GM12891 (cell line): Measurements from ENCODE around the gene ZNF121.
A peak's percentile ranks its signal among the peaks of the same experiment; 100 is the strongest.

Source experiments
- POLR2A ChIP-seq: IDR thresholded peaks from 2 replicates; pipeline ENCODE4 v1.6.1; 2011; ENCODE audit warnings: low read depth, low read length, control low read depth
- POLR2AphosphoS5 ChIP-seq: IDR thresholded peaks from 2 replicates; pipeline ENCODE4 v1.6.1; 2011; ENCODE audit warnings: low read depth, low read length, control low read depth
- SPI1 ChIP-seq: IDR thresholded peaks from 2 replicates; pipeline ENCODE4 v1.6.1; 2011; ENCODE audit warnings: low read depth, low read length, control low read depth
- TAF1 ChIP-seq: IDR thresholded peaks from 2 replicates; pipeline ENCODE4 v1.6.1; 2011; ENCODE audit warnings: low read depth, low read length, control low read depth

DNA sequence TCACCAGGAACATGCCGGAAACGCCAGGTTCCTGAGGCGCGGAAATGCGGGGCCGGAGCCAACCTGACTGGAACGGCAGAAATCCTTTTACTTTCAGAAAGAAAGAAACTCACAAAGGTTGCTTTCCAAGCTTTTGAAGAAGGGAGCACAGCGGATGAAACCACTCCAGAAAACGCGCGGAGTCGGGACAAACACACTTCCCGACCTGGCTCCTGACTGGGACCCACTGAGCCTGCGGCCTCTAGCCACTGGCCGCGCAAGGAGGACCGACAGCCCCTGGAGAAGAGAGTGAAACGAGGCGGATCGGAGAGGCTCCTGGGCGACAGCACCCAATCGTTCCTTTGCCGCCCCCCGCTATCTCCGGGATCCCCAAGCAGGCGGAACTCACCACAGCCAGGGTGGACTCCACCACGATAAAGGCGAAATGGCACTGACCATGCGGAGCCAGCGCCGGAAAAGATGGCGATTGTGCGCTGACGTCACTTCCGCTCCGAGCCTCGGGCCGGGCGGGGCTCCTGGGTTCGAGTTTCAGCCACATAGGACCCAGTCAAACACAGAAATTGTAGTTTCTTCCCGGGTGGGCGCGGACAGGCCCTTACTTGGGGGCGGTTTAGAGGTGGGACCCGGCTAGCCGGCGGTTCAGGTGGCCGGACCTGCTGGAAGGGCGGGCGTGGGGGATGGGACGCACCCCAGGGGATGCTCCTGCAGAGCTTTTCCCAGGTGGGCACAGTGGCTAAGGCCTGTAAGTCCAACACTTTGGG, at the start of gene ZNF121:
- TF ChIP-seq POLR2A = peak; percentile 97
- peak; percentile 90 for TF ChIP-seq POLR2AphosphoS5
- peak; percentile 92 for TF ChIP-seq TAF1
- TF ChIP-seq SPI1 = peak; percentile 38; the same call in 1 of the 2 replicates
